NT2/D1 (cell line): ENCODE results near the gene RHOF.

Experiments
- DNase-seq: peaks from one replicate; pipeline ENCODE4 v3.0.0-alpha.2; 2011; ENCODE audit warnings: low read depth, low spot score
- H3K27me3 ChIP-seq: 2 replicates; pipeline ENCODE4 v1.6.0; 2011; ENCODE audit warnings: mild to moderate bottlenecking; ENCODE audit not compliant: insufficient read length, insufficient read depth
- H3K36me3 ChIP-seq: 2 replicates; pipeline ENCODE4 v1.6.1; 2011; ENCODE audit warnings: mild to moderate bottlenecking, low read length, mixed read lengths; ENCODE audit not compliant: insufficient read depth, insufficient read length
- H3K4me1 ChIP-seq: 2 replicates; pipeline ENCODE4 v1.5.1; 2011; ENCODE audit not compliant: insufficient read depth, insufficient read length
- H3K4me3 ChIP-seq: 2 replicates; pipeline ENCODE4 v1.5.1; 2011; ENCODE audit warnings: low read depth; ENCODE audit not compliant: insufficient read length
- H3K9ac ChIP-seq: 2 replicates; pipeline ENCODE4 v1.6.0; 2011; ENCODE audit warnings: low read depth; ENCODE audit not compliant: insufficient read length
- H3K9me3 ChIP-seq: 2 replicates; pipeline ENCODE4 v1.5.1; 2011; ENCODE audit warnings: mild to moderate bottlenecking, low read length; ENCODE audit not compliant: insufficient read depth
- SUZ12 ChIP-seq: IDR thresholded peaks from 2 replicates; pipeline ENCODE4 v1.6.1; 2011; ENCODE audit not compliant: insufficient read length, insufficient read depth; ENCODE audit errors: extremely low read depth
- YY1 ChIP-seq: IDR thresholded peaks from 2 replicates; pipeline ENCODE4 v1.6.1; 2011; ENCODE audit not compliant: insufficient read length, insufficient read depth
- ZNF274 ChIP-seq: IDR thresholded peaks from 2 replicates; pipeline ENCODE4 v1.6.1; 2011; ENCODE audit warnings: mild to moderate bottlenecking, low read depth, low read length

RHOF gene

GRCh38 chr12:121798787-121799155, 5.3 kb upstream of the RHOF start:
- peak overlapping the region; percentile 78 for H3K9ac ChIP-seq
- H3K4me1 ChIP-seq: peaks cover 25% of the 10 kb centered on the region
- no peak for TF ChIP-seq ZNF274
- no peak for TF ChIP-seq YY1
- no peak for TF ChIP-seq SUZ12
- no peaks in the 10 kb centered on the region for H3K9me3 ChIP-seq
- H3K4me3 ChIP-seq: peak overlapping the region; percentile 39
- no peak for DNase-seq
- no peaks in the 10 kb centered on the region for H3K27me3 ChIP-seq
- peaks cover 47% of the 10 kb centered on the region for H3K36me3 ChIP-seq

GRCh38 chr12:121797937-121798786, 4.7 kb upstream of the RHOF start:
- Histone ChIP-seq H3K9me3 (no peaks in the 10 kb centered on the region), H3K9ac (peak overlapping the region; percentile 78), H3K27me3 (no peaks in the 10 kb centered on the region), H3K4me3 (peak overlapping the region; percentile 39), H3K36me3 (peaks cover 47% of the 10 kb centered on the region), H3K4me1 (peaks cover 25% of the 10 kb centered on the region)
- no peak for TF ChIP-seq ZNF274
- no peak for TF ChIP-seq SUZ12
- TF ChIP-seq YY1: no peak
- DNase-seq: no peak

- no peaks in the 10 kb centered on the region for H3K27me3 ChIP-seq
- DNase-seq: no peak
- peaks cover 31% of the 10 kb centered on the region for H3K4me1 ChIP-seq
- peak overlapping the region; percentile 39 for H3K4me3 ChIP-seq
- TF ChIP-seq YY1 (no peak), ZNF274 (no peak), SUZ12 (no peak)
- H3K9ac ChIP-seq: peak overlapping the region; percentile 75
- peaks cover 47% of the 10 kb centered on the region for H3K36me3 ChIP-seq
- H3K9me3 ChIP-seq: no peaks in the 10 kb centered on the region
These were observed 3.6 kb upstream of the RHOF start for GRCh38 chr12:121796855-121797751.

- TF ChIP-seq YY1 (no peak), ZNF274 (no peak), SUZ12 (no peak)
- DNase-seq: peak; percentile 87
- Histone ChIP-seq H3K4me3 (no peak overlapping the region), H3K36me3 (peaks cover 47% of the 10 kb centered on the region), H3K9ac (no peak overlapping the region), H3K27me3 (no peaks in the 10 kb centered on the region), H3K9me3 (no peaks in the 10 kb centered on the region), H3K4me1 (peaks cover 40% of the 10 kb centered on the region)
These were observed 1.8 kb upstream of the RHOF start for GRCh38 chr12:121795034-121795968.

- no peak for DNase-seq
- TF ChIP-seq ZNF274 (no peak), YY1 (no peak), SUZ12 (no peak)
- Histone ChIP-seq H3K9me3 (no peaks in the 10 kb centered on the region), H3K9ac (no peak overlapping the region), H3K4me1 (peaks cover 47% of the 10 kb centered on the region), H3K4me3 (no peak overlapping the region), H3K36me3 (peaks cover 47% of the 10 kb centered on the region), H3K27me3 (no peaks in the 10 kb centered on the region)
These were observed 1.1 kb upstream of the RHOF start for GRCh38 chr12:121794534-121795033.

- H3K36me3 ChIP-seq: peaks cover 46% of the 10 kb centered on the region
- peak overlapping the region; percentile 79 for H3K9ac ChIP-seq
- peak overlapping the region; percentile 75 for H3K4me3 ChIP-seq
- H3K9me3 ChIP-seq: no peaks in the 10 kb centered on the region
- no peaks in the 10 kb centered on the region for H3K27me3 ChIP-seq
- H3K4me1 ChIP-seq: peaks cover 48% of the 10 kb centered on the region
- DNase-seq: peak; percentile 91
- TF ChIP-seq SUZ12: no peak
- no peak for TF ChIP-seq YY1
- no peak for TF ChIP-seq ZNF274
These were observed 498 bp upstream of the RHOF start for GRCh38 chr12:121793838-121794533.
